ENCODE measurements around the gene NANP. TPM values are rescaled to one million over a fixed set of nuclear protein-coding genes. Genes with fewer than 3 reads are reported as not detected.
A peak's percentile ranks its signal among the peaks of the same experiment; 100 is the strongest.
"Not testable (repeated sequence)": the region's sequence is repeated elsewhere in the genome, so short reads cannot be mapped to it uniquely, and the experiment has no call there.

NANP gene
- total RNA-seq (2014; rRNA removed; shearing (Covaris generic)), result 13.3 and 13.5 TPM in 2 replicates

- peak; percentile 100 for DNase-seq (ENCODE audit: low read depth)
Observed at GRCh38 chr20:25623736-25624499, at the start of gene NANP. NANP (minus strand) TSS chr20:25624014; CDS start chr20:25623948, 66 bp downstream.

- no peak for DNase-seq (ENCODE audit: low read depth)
Observed at GRCh38 chr20:25672659-25673235, 48.9 kb upstream of the NANP start.

GRCh38 chr20:25669826-25670422, 46.1 kb upstream of the NANP start:
- peak; percentile 27 for DNase-seq (ENCODE audit: low read depth)

GRCh38 chr20:25668446-25668845, 44.6 kb upstream of the NANP start:
- DNase-seq (ENCODE audit: low read depth), result no peak

GRCh38 chr20:25659999-25660398, 36.2 kb upstream of the NANP start:
- DNase-seq (ENCODE audit: low read depth), result no peak

GRCh38 chr20:25654487-25654886, 30.7 kb upstream of the NANP start:
- no peak for DNase-seq (ENCODE audit: low read depth)

- DNase-seq (ENCODE audit: low read depth), result not testable (repeated sequence)
Observed at GRCh38 chr20:25652866-25653265, 29.1 kb upstream of the NANP start.

GRCh38 chr20:25644814-25645213, 21.0 kb upstream of the NANP start:
- DNase-seq (ENCODE audit: low read depth), result no peak

GRCh38 chr20:25643716-25644115, 19.9 kb upstream of the NANP start:
- no peak for DNase-seq (ENCODE audit: low read depth)

- DNase-seq (ENCODE audit: low read depth), result no peak
Observed at GRCh38 chr20:25637247-25637646, 13.4 kb upstream of the NANP start.

- peak; percentile 76 for DNase-seq (ENCODE audit: low read depth)
Observed at GRCh38 chr20:25632940-25633790, 9.4 kb upstream of the NANP start.

- not testable (repeated sequence) for DNase-seq (ENCODE audit: low read depth)
Observed at GRCh38 chr20:25630615-25631014, 6.8 kb upstream of the NANP start.

GRCh38 chr20:25629816-25630499, 6.1 kb upstream of the NANP start:
- peak; percentile 46 for DNase-seq (ENCODE audit: low read depth)

- DNase-seq (ENCODE audit: low read depth), result peak; percentile 6
Observed at GRCh38 chr20:25626779-25627178, 3.0 kb upstream of the NANP start.

- no peak for DNase-seq (ENCODE audit: low read depth)
Observed at GRCh38 chr20:25624500-25624939, 706 bp upstream of the NANP start.

- peak; percentile 59 for DNase-seq (ENCODE audit: low read depth)
Observed at GRCh38 chr20:25623225-25623735, 534 bp downstream of the NANP start.

- DNase-seq (ENCODE audit: low read depth), result no peak
Observed at GRCh38 chr20:25622450-25623224, 1.2 kb downstream of the NANP start.

GRCh38 chr20:25622049-25622448, 1.8 kb downstream of the NANP start:
- peak; percentile 6 for DNase-seq (ENCODE audit: low read depth)

GRCh38 chr20:25619514-25619913, 4.3 kb downstream of the NANP start:
- DNase-seq (ENCODE audit: low read depth), result no peak

GRCh38 chr20:25608774-25609173, 15.0 kb downstream of the NANP start:
- DNase-seq (ENCODE audit: low read depth), result no peak
